Stomach smooth muscle (tissue), 2 donors: ENCODE results near the gene KLHDC3.
"Not testable (repeated sequence)": the region's sequence is repeated elsewhere in the genome, so short reads cannot be mapped to it uniquely, and the experiment has no call there.

Experiments
- H3K27ac ChIP-seq: one replicate; pipeline ENCODE4 v1.7.0; 2013; ENCODE audit warnings: mild to moderate bottlenecking, low read length, inconsistent platforms
- H3K27me3 ChIP-seq, 2 donors: one replicate each; pipeline ENCODE4 v1.7.0; 2013; ENCODE audit warnings: low read length in 2 of 2; ENCODE audit not compliant: insufficient read depth in 2 of 2, control insufficient read depth in 1 of 2
- H3K36me3 ChIP-seq, 2 donors: one replicate each; pipeline ENCODE4 v1.7.0; 2013; ENCODE audit warnings: low read length in 2 of 2; ENCODE audit not compliant: control insufficient read depth in 2 of 2, insufficient read depth in 2 of 2
- H3K4me1 ChIP-seq: one replicate; pipeline ENCODE4 v1.7.0; 2013; ENCODE audit warnings: low read length; ENCODE audit not compliant: control insufficient read depth, insufficient read depth
- H3K4me3 ChIP-seq, 2 donors: one replicate each; pipeline ENCODE4 v1.7.0; 2013; ENCODE audit warnings: low read length in 2 of 2
- H3K9ac ChIP-seq, 2 donors: one replicate each; pipeline ENCODE4 v1.7.0; 2013; ENCODE audit warnings: low read length in 2 of 2, mild to moderate bottlenecking in 1 of 2
- H3K9me3 ChIP-seq, 2 donors: one replicate each; pipeline ENCODE4 v1.7.0; 2013; ENCODE audit warnings: low read length in 2 of 2; ENCODE audit not compliant: control insufficient read depth in 2 of 2
- donor health status: healthy.
- donor health status: Pancreatic carcinoma.

Gene KLHDC3

DNA sequence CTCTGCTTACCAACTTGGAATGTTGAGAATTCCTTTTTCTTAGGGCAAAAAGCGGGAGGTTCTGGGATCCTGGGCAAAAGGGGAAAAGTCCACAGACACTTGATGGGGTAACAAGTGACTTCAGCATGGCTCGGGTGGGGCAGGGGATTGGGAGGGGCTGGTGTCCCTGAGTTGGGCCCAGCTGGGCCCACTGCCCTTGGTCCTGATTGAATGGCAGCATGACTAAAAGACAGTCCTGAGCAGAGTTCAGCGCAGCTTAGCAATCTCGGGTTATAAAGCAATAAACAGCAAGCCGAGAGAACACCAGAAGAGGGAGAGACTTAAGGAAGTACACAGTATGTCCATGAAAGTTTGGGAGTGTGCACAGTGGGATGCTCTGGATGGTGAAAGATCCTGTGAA lies 24.1 kb upstream of the KLHDC3 start:
- H3K27ac ChIP-seq, result no peak overlapping the region
- H3K4me1 ChIP-seq, result peaks cover 29% of the 10 kb centered on the region
- H3K4me3 ChIP-seq, result no peak overlapping the region
- no peaks in the 10 kb centered on the region for H3K27me3 ChIP-seq
- no peaks in the 10 kb centered on the region for H3K9me3 ChIP-seq
- no peak overlapping the region for H3K9ac ChIP-seq
- peaks cover 22 to 23% of the 10 kb centered on the region in 2 donors for H3K36me3 ChIP-seq

DNA sequence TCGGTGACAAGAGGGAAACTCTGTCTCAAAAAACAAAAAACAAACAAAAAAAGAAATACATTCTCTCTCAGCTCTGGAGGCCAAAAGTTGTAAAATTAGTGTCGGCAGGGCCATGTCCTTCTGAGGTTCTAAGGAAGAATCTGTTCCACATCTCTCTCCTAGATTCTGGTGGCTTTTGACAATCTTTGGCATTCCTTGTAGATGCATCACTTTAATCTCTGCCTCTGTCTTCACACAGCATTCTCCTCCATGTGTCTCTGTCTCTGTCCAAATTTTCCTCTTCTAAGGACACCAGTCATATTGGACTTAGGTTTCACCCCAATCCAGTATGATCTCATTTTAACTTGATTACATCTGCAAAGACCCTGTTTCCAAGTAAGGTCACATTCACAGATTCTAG lies 20.6 kb upstream of the KLHDC3 start:
- no peaks in the 10 kb centered on the region for H3K27me3 ChIP-seq
- H3K4me3 ChIP-seq, result no peak overlapping the region
- H3K9ac ChIP-seq, result no peak overlapping the region
- peaks cover under 1% of the 10 kb centered on the region for H3K4me1 ChIP-seq
- peaks cover 19 to 20% of the 10 kb centered on the region in 2 donors for H3K36me3 ChIP-seq
- H3K27ac ChIP-seq, result no peak overlapping the region
- H3K9me3 ChIP-seq, result no peaks in the 10 kb centered on the region

DNA sequence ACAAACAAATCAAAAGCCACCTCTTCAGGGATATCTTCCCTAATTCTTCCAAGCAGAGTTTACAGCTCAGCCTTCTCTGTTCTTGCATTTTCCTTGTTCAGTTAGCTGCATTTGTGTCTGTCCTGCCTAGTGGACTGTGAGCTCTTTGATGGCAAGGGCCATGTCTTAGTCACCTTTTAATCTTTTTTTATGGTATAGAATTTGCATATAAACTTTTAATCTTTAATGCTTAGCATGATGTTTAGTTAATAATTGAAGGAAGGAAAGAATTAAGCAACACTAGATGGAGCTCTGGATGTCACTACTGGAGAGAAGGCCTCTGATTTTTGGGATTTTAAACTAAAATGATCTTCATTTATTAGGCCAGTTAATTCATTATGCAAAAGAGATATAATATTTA lies 17.5 kb upstream of the KLHDC3 start:
- no peak overlapping the region for H3K27ac ChIP-seq
- peaks cover 2 to 5% of the 10 kb centered on the region in 2 donors for H3K36me3 ChIP-seq
- no peak overlapping the region for H3K9ac ChIP-seq
- H3K4me1 ChIP-seq, result no peaks in the 10 kb centered on the region
- no peaks in the 10 kb centered on the region for H3K27me3 ChIP-seq
- H3K9me3 ChIP-seq, result no peaks in the 10 kb centered on the region
- no peak overlapping the region for H3K4me3 ChIP-seq

DNA sequence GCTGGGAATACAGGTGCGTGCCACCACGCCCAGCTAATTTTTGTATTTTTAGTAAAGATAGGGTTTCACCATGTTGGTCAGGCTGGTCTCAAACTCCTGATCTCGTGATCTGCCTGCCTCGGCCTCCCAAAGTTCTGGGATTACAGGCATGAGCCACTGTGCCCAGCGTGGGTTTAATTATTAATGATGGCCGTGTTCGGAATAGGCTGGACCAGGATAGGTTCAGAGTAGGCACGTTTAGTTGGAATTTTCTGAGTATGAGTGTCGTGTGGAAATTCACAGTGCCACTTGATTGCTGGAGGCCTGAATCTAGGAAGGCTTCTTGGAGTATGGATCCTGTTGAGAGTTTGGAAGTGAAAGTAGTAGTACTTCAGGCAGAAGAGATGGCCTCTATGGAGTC lies 15.8 kb upstream of the KLHDC3 start:
- not testable (repeated sequence) for H3K36me3 ChIP-seq, H3K9ac ChIP-seq, H3K4me1 ChIP-seq, H3K4me3 ChIP-seq, H3K27me3 ChIP-seq, H3K9me3 ChIP-seq, H3K27ac ChIP-seq

DNA sequence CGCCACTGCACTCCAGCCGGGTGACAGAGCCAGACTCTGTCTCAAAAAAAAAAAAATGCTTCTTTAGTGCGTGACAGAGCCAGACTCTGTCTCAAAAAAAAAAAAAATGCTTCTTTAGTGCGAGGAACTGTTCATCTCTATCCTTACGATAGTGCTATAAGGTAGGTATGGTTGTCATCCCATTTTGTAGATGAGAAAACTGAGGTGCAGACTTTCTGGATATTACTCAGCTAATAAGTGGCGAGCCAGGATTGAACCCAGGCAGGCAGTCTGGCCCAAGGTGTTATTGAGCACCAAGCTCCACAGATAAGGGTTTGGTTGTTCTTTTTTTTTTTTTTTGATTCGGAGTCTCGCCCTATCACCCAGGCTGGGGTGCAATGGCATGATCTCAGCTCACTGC lies 12.2 kb upstream of the KLHDC3 start:
- Histone ChIP-seq H3K27ac (no peak overlapping the region), H3K4me1 (no peaks in the 10 kb centered on the region), H3K27me3 (no peaks in the 10 kb centered on the region), H3K36me3 (peaks cover 6% of the 10 kb centered on the region in 2 donors), H3K9me3 (no peaks in the 10 kb centered on the region), H3K4me3 (no peak overlapping the region), H3K9ac (no peak overlapping the region)

DNA sequence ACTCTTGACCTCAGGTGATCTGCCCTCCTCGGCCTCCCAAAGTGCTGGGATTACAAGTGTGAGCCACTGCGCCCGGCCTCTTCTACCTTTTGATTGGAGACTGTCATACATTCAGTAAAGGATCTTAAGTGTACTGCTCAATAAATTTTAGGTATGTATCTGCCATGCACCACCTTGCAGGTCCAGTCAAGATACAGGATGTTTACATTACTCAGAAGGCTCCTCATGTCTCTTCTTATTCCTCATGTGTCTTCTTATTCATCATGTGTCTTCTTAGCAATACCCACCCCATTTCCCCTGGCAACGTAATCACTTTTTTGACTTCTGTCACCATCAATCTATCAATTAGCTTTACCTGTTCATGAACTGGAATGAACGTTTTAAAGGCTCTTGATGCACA lies 8.2 kb upstream of the KLHDC3 start:
- Histone ChIP-seq H3K36me3 (peaks cover 40 to 41% of the 10 kb centered on the region in 2 donors), H3K9me3 (no peaks in the 10 kb centered on the region), H3K27ac (no peak overlapping the region), H3K4me1 (no peaks in the 10 kb centered on the region), H3K9ac (no peak overlapping the region), H3K4me3 (no peak overlapping the region), H3K27me3 (no peaks in the 10 kb centered on the region)

DNA sequence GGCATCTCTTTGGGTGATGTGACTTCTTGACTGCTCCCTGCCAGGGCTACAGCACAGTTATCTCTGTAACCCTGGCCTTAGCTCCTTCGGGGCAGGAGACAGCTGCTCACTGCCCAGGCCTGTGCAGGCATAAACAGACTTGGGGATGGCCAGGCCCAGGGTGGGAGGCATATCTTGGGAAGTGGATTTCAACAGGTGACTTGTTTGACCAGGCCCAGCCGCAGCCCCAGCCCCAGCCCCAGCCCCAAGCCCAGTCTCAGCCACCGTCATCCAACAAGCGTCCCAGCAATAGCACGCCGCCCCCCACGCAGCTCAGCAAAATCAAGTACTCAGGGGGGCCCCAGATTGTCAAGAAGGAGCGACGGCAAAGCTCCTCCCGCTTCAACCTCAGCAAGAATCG lies 7.8 kb upstream of the KLHDC3 start:
- peaks cover 44 to 45% of the 10 kb centered on the region in 2 donors for H3K36me3 ChIP-seq
- no peak overlapping the region for H3K27ac ChIP-seq
- H3K4me1 ChIP-seq, result no peaks in the 10 kb centered on the region
- H3K9me3 ChIP-seq, result no peaks in the 10 kb centered on the region
- no peak overlapping the region for H3K4me3 ChIP-seq
- H3K27me3 ChIP-seq, result no peaks in the 10 kb centered on the region
- no peak overlapping the region for H3K9ac ChIP-seq

DNA sequence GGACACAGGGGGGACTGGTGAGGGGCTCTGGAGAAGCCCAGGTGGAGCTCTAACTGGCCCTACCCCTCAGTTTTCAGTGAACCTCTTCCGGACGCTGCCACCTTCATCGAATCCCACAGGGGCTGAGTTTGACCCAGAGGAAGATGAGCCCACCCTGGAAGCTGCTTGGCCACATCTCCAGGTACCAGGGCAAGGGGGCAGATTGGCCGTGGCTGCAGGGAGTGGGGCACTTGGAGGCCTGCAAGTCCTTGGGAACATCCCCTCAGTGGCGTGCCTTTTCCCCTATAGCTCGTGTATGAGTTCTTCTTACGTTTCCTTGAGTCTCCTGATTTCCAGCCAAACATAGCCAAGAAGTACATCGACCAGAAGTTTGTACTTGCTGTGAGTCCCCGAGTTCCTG lies 6.9 kb upstream of the KLHDC3 start:
- H3K27me3 ChIP-seq, result no peaks in the 10 kb centered on the region
- H3K36me3 ChIP-seq, result peaks cover 50% of the 10 kb centered on the region in 2 donors
- peaks cover under 1% of the 10 kb centered on the region for H3K4me1 ChIP-seq
- H3K9me3 ChIP-seq, result no peaks in the 10 kb centered on the region
- H3K9ac ChIP-seq, result no peak overlapping the region
- no peak overlapping the region for H3K4me3 ChIP-seq
- no peak overlapping the region for H3K27ac ChIP-seq

DNA sequence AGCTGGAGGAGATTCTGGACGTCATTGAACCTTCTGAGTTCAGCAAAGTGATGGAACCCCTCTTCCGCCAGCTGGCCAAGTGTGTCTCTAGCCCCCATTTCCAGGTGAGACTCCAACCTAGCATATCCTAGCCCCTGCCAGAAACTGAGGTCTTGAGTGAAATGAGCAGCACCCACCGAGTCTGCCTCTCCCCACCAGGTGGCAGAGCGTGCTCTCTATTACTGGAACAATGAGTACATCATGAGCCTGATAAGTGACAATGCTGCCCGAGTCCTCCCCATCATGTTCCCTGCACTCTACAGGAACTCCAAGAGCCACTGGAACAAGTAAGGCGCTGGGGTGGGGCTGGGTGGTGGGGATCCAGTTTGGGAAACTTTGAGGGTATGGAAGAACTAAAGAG lies 4.9 kb upstream of the KLHDC3 start:
- Histone ChIP-seq H3K4me3 (no peak overlapping the region), H3K9ac (no peak overlapping the region), H3K4me1 (peaks cover 15% of the 10 kb centered on the region), H3K27ac (no peak overlapping the region), H3K9me3 (no peaks in the 10 kb centered on the region), H3K27me3 (no peaks in the 10 kb centered on the region), H3K36me3 (peaks cover 53% of the 10 kb centered on the region in 2 donors)

DNA sequence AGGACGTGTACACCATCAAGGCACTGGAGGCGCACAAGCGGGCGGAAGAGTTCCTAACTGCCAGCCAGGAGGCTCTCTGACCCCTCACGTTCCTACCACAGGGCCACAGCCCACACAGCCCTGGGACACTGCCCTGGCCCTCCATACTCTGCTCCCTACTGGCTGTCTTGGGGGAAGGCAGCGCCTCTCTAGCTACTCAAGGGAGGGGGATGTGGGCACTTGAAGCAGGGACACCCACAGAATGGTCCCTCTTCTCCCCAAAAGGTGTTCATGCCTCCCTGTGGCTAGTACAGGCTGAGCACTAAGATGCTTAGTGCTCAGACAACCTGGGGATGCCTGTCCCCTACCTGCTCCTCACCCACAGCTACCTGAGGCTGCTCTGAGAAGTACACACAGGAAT lies 2.8 kb upstream of the KLHDC3 start:
- peaks cover 33% of the 10 kb centered on the region for H3K4me1 ChIP-seq
- H3K36me3 ChIP-seq, result peaks cover 48 to 50% of the 10 kb centered on the region in 2 donors
- peak overlapping the region in 1 of 2 donors; percentile 29 for H3K9ac ChIP-seq
- H3K27ac ChIP-seq, result no peak overlapping the region
- no peaks in the 10 kb centered on the region for H3K9me3 ChIP-seq
- no peak overlapping the region for H3K4me3 ChIP-seq
- H3K27me3 ChIP-seq, result no peaks in the 10 kb centered on the region

DNA sequence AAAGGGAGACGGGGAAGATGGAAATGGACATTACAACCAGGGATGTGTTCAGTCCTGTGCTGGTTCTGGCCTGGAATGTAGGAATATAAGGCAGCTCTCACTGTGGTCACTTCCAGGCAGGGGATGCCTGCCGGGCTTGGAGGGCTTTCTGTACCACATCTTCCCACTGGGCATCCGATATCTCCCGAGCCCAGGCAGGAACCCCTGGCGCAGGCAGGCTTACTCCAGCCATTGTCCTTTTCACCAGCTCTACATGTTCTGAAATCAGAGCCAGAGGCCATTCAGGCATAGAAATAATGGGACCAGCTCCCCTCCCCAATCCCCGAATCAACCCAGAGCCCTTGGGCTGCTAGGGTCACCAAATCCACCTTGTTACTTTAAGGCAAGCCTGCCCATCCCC lies 1.7 kb upstream of the KLHDC3 start:
- peak overlapping the region in 1 of 2 donors; percentile 8 for H3K4me3 ChIP-seq
- H3K27ac ChIP-seq, result no peak overlapping the region
- H3K9me3 ChIP-seq, result no peaks in the 10 kb centered on the region
- peak overlapping the region; percentile 82 to 84 for H3K9ac ChIP-seq
- H3K36me3 ChIP-seq, result peaks cover 42 to 43% of the 10 kb centered on the region in 2 donors
- peaks cover 45% of the 10 kb centered on the region for H3K4me1 ChIP-seq
- H3K27me3 ChIP-seq, result no peaks in the 10 kb centered on the region
